BE2C (cell line): ENCODE data around the gene STIL.

Experiments
- DNase-seq: peaks from one replicate; pipeline ENCODE4 v3.0.0-alpha.2; 2020
- H3K27me3 ChIP-seq: fragments of 250-450 bp; sonication (Bioruptor Pico); 2 replicates; pipeline ENCODE4 v1.5.1; 2020; ENCODE audit warnings: mild to moderate bottlenecking
- H3K36me3 ChIP-seq: fragments of 250-450 bp; sonication (Bioruptor Pico); 2 replicates; pipeline ENCODE4 v1.5.1; 2020; ENCODE audit warnings: mild to moderate bottlenecking
- H3K4me1 ChIP-seq: fragments of 250-450 bp; sonication (Bioruptor Pico); 2 replicates; pipeline ENCODE4 v1.5.1; 2020
- H3K4me3 ChIP-seq: 2 replicates; pipeline ENCODE4 v1.5.1; 2011; ENCODE audit warnings: low read depth, low read length
- H3K9me3 ChIP-seq: fragments of 250-450 bp; sonication (Bioruptor Pico); 2 replicates; pipeline ENCODE4 v1.5.1; 2020
- TF ChIP-seq, protein P1 (sequence below): IDR thresholded peaks from 2 replicates; pipeline ENCODE4 v1.5.1; 2012; ENCODE audit warnings: mild to moderate bottlenecking, low read depth, low read length

Gene STIL

DNA sequence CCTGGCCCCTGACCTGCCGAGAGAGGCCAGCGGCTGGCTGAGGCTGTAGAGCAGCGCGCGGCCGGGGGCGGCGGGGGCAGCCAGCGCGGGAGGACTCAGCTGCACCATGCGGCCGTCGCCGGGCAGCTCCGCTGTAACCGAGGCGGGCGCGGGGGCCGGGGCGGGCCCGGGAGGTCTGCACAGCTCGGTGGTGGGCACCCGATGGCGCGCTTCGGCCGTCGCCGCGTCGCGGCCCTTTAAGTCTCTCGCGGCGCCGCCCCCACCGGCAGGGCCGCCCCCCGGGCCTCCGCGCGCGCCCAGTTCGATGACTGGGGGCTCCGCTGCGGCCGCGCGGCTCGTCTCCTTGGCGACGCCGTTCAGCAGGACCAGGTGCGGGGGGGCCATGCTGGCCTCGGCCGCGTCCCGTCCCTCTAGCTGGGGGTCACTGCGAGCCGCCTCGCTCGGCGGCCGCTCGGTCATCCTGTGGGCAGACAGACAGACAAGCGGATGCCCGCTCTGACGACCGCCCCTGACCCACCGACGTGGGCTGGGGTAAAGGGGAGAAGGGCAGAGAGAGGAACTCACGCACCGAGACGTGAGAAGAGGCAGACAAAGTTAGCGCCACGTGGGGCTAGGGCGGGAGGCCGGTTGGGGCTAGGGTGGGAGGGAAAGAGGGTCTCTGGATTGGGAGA is 88.4 kb downstream of the STIL start:
- H3K4me1 ChIP-seq = no peaks in the 10 kb centered on the region
- no peaks in the 10 kb centered on the region for H3K36me3 ChIP-seq
- no peaks in the 10 kb centered on the region for H3K9me3 ChIP-seq
- TF ChIP-seq, protein P1, sequence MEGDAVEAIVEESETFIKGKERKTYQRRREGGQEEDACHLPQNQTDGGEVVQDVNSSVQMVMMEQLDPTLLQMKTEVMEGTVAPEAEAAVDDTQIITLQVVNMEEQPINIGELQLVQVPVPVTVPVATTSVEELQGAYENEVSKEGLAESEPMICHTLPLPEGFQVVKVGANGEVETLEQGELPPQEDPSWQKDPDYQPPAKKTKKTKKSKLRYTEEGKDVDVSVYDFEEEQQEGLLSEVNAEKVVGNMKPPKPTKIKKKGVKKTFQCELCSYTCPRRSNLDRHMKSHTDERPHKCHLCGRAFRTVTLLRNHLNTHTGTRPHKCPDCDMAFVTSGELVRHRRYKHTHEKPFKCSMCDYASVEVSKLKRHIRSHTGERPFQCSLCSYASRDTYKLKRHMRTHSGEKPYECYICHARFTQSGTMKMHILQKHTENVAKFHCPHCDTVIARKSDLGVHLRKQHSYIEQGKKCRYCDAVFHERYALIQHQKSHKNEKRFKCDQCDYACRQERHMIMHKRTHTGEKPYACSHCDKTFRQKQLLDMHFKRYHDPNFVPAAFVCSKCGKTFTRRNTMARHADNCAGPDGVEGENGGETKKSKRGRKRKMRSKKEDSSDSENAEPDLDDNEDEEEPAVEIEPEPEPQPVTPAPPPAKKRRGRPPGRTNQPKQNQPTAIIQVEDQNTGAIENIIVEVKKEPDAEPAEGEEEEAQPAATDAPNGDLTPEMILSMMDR = no peak
- no peak for DNase-seq
- H3K4me3 ChIP-seq = no peak overlapping the region
- peaks cover 72% of the 10 kb centered on the region for H3K27me3 ChIP-seq

DNA sequence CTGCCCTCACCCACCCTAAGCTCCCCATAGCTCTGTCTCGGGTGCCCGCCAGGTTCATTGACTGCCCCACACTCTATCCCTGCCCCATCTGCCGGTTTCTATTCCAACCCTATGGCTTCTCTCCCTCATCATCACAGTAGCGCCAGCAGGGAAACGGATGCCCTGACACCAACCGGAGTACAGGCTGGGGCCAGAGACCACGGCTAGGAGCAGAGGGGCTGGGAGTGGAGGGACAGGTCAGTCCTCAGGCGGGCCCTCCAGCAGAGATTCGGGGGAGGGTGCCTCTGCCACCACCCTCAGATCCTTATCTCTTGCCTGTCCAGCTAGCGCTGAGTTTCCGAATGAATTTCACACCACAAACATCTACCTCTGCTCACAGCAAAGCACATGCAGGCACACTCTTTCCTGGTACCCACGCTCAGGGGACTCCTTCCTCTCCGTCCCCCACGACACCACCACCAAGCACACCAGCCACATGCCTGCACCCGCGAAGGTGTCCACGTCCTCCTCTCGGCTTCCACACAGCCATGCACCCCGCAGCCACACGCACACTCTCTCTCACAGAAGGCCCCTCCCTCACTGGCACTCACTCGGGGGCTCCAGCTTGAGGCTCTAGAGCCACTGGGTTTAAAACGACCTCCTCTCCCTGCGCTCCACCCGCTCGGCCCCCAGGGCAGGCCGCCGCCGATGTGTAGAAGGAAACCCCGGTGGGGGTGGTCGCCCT is 89.1 kb downstream of the STIL start:
- Histone ChIP-seq H3K4me3 (no peak overlapping the region), H3K36me3 (no peaks in the 10 kb centered on the region), H3K27me3 (peaks cover 64% of the 10 kb centered on the region), H3K9me3 (no peaks in the 10 kb centered on the region), H3K4me1 (no peaks in the 10 kb centered on the region)
- no peak for DNase-seq
- TF ChIP-seq, protein P1 = no peak

DNA sequence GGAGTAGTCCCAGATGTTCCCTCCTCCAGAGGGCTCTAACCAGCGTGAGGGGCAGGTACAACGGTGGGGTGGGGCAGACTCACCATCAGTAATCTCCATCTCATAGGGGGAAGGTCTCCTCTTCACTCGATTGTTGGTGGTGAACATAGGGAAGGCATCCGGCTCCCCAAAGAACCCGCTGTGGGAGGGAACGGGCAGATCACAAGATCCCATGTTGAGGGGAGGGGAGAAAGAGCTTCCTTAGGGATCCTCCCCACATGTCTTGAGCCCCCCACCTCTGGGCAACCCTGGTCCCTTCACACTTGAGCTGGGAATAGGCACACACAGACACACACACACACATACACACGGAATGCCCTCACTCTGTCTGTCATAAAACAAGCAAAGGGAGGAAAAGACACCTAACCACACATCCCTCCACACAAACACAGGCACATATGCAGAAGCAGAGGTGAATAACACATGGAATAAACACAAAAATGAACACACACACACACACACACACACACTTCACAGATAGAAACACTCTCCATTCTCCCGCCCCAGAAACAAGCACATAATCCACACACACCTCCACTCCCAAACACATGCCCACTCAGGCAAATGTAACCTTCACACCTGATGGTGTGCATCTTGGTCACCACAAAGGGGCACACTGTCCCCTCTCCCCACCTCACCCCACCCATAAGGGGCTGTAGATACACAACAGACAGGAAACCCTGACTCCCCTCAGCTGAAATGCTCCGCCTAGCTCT is 89.8 kb downstream of the STIL start:
- peaks cover 57% of the 10 kb centered on the region for H3K27me3 ChIP-seq
- no peaks in the 10 kb centered on the region for H3K9me3 ChIP-seq
- no peak overlapping the region for H3K4me3 ChIP-seq
- H3K4me1 ChIP-seq = no peaks in the 10 kb centered on the region
- DNase-seq = no peak
- no peaks in the 10 kb centered on the region for H3K36me3 ChIP-seq
- TF ChIP-seq, protein P1 = no peak

DNA sequence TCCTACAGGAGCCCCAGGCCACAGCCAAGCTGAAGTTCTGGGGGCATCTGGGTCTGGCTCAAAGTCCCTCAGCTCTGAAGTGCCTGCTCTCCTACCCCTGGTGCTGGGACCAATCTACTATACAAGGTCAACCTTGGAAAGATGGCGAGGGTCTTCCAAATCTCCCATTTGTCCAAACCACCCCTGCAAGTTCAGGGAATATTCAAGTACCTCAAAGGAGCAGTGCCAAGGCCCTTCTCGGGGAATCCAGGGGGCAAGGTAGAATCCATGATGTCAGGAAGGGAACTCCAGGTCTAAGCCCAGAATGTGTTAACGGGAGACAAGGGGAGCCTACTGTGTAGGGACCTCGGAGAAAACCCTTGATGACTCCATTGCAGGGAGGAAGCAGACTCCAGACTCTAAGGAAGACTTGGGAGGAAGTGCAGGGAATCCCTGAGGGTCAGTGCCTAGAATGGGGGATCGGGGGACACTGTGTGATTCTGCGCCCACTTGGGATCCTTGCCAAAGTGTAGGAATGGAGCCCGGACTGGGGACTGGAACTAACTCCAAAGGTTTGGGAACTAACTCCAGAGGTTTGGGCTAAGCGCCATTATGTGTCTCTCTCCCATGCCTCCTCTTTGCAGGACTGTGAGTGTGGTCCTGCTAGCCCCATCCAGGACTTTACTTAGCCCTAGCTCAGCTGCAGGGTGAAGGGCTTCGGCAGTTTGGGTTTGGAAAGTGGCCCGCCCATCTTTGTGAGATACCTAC is 90.6 kb downstream of the STIL start:
- no peaks in the 10 kb centered on the region for H3K4me1 ChIP-seq
- TF ChIP-seq, protein P1 = no peak
- DNase-seq = no peak
- no peaks in the 10 kb centered on the region for H3K9me3 ChIP-seq
- peaks cover 52% of the 10 kb centered on the region for H3K27me3 ChIP-seq
- H3K4me3 ChIP-seq = no peak overlapping the region
- no peaks in the 10 kb centered on the region for H3K36me3 ChIP-seq

DNA sequence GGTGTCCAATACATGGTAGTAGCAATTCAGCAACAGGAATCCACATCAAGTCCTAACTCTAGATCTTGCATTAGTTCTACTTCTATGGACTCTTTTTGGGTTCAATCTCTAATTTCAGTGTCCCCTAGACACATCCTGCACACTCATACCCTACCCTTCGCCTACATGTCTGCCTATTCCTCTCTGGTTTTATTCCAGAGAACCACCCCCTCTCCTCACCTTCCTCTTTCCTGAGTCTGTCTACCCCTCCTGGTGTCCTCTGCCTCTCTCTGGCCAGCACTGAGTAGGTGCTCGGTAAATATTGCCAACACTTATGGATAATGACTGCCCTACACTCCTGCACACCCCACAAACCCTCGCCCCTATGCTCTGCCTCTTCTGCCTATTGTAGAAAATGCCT is 91.5 kb downstream of the STIL start:
- H3K4me1 ChIP-seq = no peaks in the 10 kb centered on the region
- H3K36me3 ChIP-seq = no peaks in the 10 kb centered on the region
- TF ChIP-seq, protein P1 = no peak
- no peaks in the 10 kb centered on the region for H3K9me3 ChIP-seq
- DNase-seq = no peak
- H3K27me3 ChIP-seq = peaks cover 45% of the 10 kb centered on the region
- no peak overlapping the region for H3K4me3 ChIP-seq
